ENCODE data around the gene PAM16. TPM values are rescaled to one million over a fixed set of nuclear protein-coding genes. Genes with fewer than 3 reads are reported as not detected.

The PAM16 gene
- total and polyA plus RNA-seq, 10 donors, result 26.7 to 88.8 (median 41.1) TPM

GRCh38 chr16:4370570-4371356 is 19.6 kb upstream of the PAM16 start:
- DNase-seq, result peak; percentile 85
- H3K27ac ChIP-seq, result peak overlapping the region; percentile 46 to 86 (median 82)
- H3K36me3 ChIP-seq, result peaks cover 0 to 62% (median 8%) of the 10 kb centered on the region in 6 donors
- peaks cover 26 to 91% (median 56%) of the 10 kb centered on the region in 6 donors for H3K4me1 ChIP-seq
- TF ChIP-seq CTCF (IDR thresholded peaks at IDR 0.05 in 8 of 11, conservative IDR thresholded peaks at IDR 0.05 in 3 of 11) (no peak), POLR2A (IDR thresholded peaks at IDR 0.05) (no peak), POLR2AphosphoS5 (IDR thresholded peaks at IDR 0.05) (peak; percentile 56 to 76 (median 71))
- no peaks in the 10 kb centered on the region for H3K9me3 ChIP-seq
- H3K27me3 ChIP-seq (replicated peaks in 1 of 7), result no peaks in the 10 kb centered on the region
- intact Hi-C loops (cut with DNase I; ENCODE audit: low total_unique reads), result no loop called here
- H3K4me3 ChIP-seq, result peak overlapping the region in 3 of 8 donors; percentile 52 to 77 (median 69)
- 65 to 88% (median 77%) methylated on average over 5 to 14 of the region's 14 CpGs for WGBS, 5 donors

- H3K36me3 ChIP-seq, result peaks cover 0 to 62% (median 10%) of the 10 kb centered on the region in 6 donors
- intact Hi-C loops (cut with DNase I; ENCODE audit: low total_unique reads), result no loop called here
- TF ChIP-seq POLR2A (IDR thresholded peaks at IDR 0.05) (no peak), POLR2AphosphoS5 (IDR thresholded peaks at IDR 0.05) (no peak), CTCF (IDR thresholded peaks at IDR 0.05 in 8 of 11, conservative IDR thresholded peaks at IDR 0.05 in 3 of 11) (no peak)
- peak overlapping the region; percentile 46 to 86 (median 82) for H3K27ac ChIP-seq
- peaks cover 29 to 91% (median 59%) of the 10 kb centered on the region in 6 donors for H3K4me1 ChIP-seq
- DNase-seq, result peak; percentile 50
- no peak overlapping the region for H3K4me3 ChIP-seq
- H3K27me3 ChIP-seq (replicated peaks in 1 of 7), result no peaks in the 10 kb centered on the region
- 47 to 87% (median 80%) methylated on average over 3 of the region's 3 CpGs for WGBS, 5 donors
- no peaks in the 10 kb centered on the region for H3K9me3 ChIP-seq
Observed at GRCh38 chr16:4370151-4370550, 19.0 kb upstream of the PAM16 start.

DNA sequence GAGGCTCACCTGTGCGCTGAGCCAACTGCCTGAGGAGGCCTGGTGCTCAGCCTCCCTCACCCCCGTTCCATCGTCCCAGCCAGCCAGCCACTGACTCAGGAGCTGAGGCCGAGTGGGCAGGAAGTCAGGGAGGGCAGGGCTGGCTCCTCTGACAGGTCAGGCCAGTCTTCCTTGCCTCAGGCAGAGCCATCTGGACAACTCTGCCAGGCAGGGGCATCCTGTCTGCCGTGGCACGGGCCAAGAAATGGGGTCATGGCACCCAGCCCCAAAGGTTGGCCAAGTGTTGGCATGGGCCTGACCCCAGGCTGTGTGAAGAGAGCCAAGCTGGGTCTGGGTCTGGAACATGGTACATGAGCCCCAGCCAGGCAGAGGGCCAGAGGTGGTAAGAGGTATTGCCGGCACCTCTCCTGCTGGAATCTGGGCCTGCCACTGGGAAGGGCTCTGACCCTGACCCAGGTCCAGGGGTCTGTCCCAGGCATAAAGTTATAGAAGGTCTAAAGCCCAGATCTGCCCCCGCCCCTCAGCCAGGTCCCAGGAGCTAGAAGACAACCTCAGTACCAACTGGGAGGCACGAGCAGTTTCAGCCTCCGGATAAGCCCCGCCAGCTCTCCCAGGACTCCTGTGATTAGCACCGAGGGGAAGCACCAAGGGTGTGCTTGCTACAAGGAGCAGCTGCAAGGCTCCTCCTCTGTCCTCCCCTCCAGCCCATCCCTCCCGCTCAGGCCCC is 18.0 kb upstream of the PAM16 start:
- Histone ChIP-seq H3K9me3 (no peaks in the 10 kb centered on the region), H3K36me3 (peaks cover 0 to 62% (median 20%) of the 10 kb centered on the region in 6 donors), H3K27me3 (replicated peaks in 1 of 7) (no peaks in the 10 kb centered on the region), H3K27ac (peak overlapping the region in 7 of 8 donors; percentile 45 to 86 (median 83)), H3K4me3 (no peak overlapping the region), H3K4me1 (peaks cover 26 to 91% (median 63%) of the 10 kb centered on the region in 6 donors)
- peak; percentile 73 for DNase-seq
- 73 to 86% (median 80%) methylated on average over 10 to 13 of the region's 13 CpGs for WGBS, 5 donors
- peak in 1 of 3 donors; percentile 64 for TF ChIP-seq POLR2AphosphoS5 (IDR thresholded peaks at IDR 0.05)
- no peak for TF ChIP-seq POLR2A (IDR thresholded peaks at IDR 0.05)
- TF ChIP-seq CTCF (IDR thresholded peaks at IDR 0.05 in 8 of 11, conservative IDR thresholded peaks at IDR 0.05 in 3 of 11), result no peak
- intact Hi-C loops (cut with DNase I; ENCODE audit: low total_unique reads), result no loop called here
